Epithelial cell of esophagus (primary cell): Measurements from ENCODE around the gene CDC14A.
"Not testable (repeated sequence)": the region's sequence is repeated elsewhere in the genome, so short reads cannot be mapped to it uniquely, and the experiment has no call there.

Experiments used
- DNase-seq: peaks from one replicate; pipeline ENCODE4 v3.0.0; 2010; ENCODE audit warnings: low read depth
- H3K4me3 ChIP-seq: 2 replicates; pipeline ENCODE4 v1.5.1; 2011; ENCODE audit warnings: mild to moderate bottlenecking, low read length, control low read depth
- TF ChIP-seq, protein P1 (sequence below): IDR thresholded peaks from 2 replicates; pipeline ENCODE4 v1.5.1; 2011; ENCODE audit warnings: low read depth, mild to moderate bottlenecking, low read length, control low read depth, inconsistent platforms; ENCODE audit not compliant: insufficient read depth; ENCODE audit errors: missing control alignments

Gene CDC14A

GRCh38 chr1:100404821-100405220 lies 52.5 kb downstream of the CDC14A start:
- DNase-seq, result peak; percentile 17
- TF ChIP-seq, protein P1, sequence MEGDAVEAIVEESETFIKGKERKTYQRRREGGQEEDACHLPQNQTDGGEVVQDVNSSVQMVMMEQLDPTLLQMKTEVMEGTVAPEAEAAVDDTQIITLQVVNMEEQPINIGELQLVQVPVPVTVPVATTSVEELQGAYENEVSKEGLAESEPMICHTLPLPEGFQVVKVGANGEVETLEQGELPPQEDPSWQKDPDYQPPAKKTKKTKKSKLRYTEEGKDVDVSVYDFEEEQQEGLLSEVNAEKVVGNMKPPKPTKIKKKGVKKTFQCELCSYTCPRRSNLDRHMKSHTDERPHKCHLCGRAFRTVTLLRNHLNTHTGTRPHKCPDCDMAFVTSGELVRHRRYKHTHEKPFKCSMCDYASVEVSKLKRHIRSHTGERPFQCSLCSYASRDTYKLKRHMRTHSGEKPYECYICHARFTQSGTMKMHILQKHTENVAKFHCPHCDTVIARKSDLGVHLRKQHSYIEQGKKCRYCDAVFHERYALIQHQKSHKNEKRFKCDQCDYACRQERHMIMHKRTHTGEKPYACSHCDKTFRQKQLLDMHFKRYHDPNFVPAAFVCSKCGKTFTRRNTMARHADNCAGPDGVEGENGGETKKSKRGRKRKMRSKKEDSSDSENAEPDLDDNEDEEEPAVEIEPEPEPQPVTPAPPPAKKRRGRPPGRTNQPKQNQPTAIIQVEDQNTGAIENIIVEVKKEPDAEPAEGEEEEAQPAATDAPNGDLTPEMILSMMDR, result no peak
- H3K4me3 ChIP-seq, result no peak overlapping the region

DNA sequence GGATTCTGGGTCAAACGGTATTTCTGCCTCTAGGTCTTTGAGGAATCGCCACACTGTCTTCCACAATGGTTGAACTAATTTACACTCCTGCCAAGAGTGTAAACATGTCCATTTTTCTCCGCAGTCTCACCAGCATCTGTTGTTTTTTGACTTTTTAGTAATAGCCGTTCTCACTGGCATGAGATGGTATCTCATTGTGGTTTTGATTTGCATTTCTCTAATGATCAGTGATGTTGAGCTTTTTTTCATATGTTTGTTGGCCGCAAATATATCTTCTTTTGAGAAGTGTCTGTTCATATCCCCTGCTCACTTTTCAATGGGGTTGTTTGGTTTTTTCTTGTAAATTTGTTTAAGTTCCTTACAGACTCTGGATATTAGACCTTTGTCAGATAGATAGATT lies 53.6 kb downstream of the CDC14A start:
- DNase-seq, H3K4me3 ChIP-seq: not testable (repeated sequence)

GRCh38 chr1:100407390-100407789 lies 55.1 kb downstream of the CDC14A start:
- not testable (repeated sequence) for DNase-seq, H3K4me3 ChIP-seq

GRCh38 chr1:100411019-100411418 lies 58.7 kb downstream of the CDC14A start:
- no peak overlapping the region for H3K4me3 ChIP-seq
- DNase-seq, result no peak
- TF ChIP-seq, protein P1, result no peak

DNA sequence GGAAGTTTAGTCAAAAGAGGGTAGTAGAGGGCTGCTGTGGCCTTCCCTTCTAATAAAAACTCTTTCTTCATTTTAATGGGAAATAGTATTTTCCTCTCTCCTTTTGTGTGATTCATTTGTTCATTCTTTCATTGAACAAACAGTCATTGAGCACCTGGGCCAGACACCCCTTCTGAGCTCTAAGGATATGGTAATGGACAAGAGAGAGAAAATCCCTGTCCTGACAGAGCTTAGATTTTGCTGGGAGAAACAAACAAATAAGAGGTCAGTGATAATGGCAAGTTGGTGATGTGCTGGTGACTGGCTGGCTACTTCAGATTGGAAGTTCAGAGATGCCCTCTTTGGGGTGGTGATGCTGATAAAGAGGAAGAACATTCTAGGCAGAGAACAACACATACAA lies 59.3 kb downstream of the CDC14A start:
- DNase-seq, result no peak
- TF ChIP-seq, protein P1, result no peak
- no peak overlapping the region for H3K4me3 ChIP-seq

DNA sequence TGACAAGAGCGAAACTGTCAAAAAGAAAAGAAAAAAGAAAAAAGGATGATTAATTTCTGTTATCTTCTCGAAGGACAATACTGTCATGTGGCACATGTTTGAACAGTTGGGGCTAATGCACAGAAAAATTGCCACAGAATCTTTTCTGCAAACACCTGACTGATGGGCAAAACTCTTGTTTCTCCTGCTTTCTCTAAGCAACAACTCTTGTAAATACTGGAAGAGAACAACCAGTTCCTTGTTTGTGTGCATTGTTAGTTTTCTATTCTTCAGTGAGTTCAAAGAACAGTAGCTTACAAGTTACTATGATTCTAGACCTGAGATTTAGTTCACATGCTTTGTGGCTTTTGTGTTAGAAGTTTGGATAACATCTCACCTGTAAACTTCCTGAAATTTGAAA lies 60.7 kb downstream of the CDC14A start:
- DNase-seq, result no peak
- H3K4me3 ChIP-seq, result no peak overlapping the region
- TF ChIP-seq, protein P1, result no peak

DNA sequence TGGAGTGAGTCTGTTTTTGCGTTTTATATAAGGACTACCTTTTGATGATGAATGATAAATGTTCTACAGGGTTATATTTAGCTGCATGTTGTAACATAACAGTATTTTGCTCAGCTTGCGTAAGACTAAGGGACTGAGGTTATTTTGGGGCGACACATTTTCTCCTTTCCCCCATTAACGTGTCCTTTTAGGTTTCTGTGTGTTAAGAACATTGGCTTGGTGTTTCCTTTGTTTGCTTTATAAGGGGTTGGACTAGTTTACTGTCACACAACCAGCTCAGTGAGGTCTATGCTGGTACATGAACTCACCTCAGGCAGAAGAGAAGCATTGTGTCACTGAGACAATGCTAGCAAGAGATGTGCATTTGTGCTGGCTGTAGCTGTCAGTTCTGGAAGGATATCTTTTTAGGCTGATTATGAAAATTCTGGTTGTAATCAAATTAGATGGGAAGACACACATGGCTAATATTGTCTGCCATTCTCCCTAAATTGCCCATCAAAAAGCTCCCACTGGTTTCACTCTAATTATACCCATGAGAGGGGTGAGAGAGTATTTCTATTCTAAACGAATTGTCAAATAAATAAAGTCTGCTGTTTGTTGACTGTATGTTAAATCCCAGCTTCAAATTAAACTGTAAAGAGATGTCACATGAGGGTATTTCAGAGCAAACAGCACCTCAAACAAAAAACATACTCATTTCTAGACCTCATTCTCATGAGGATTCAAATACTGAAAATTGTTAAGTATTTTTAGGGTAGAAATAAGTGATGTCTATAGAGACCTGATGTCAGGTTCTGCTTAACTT lies 62.6 kb downstream of the CDC14A start:
- TF ChIP-seq, protein P1, result no peak
- peak; percentile 59 for DNase-seq
- H3K4me3 ChIP-seq, result no peak overlapping the region

GRCh38 chr1:100415498-100415778 lies 63.1 kb downstream of the CDC14A start:
- H3K4me3 ChIP-seq, result no peak overlapping the region
- TF ChIP-seq, protein P1, result no peak
- DNase-seq, result peak; percentile 68
